ENCODE data around the gene PAK5. TPM values are rescaled to one million over a fixed set of nuclear protein-coding genes. Genes with fewer than 3 reads are reported as not detected.

The PAK5 gene
- total and polyA plus RNA-seq, 9 of the 15 experiments (the other 6 are each of a cell fraction or from before 2014, with no cell fraction given): not detected

GRCh38 chr20:9510911-9511310 is 328.0 kb downstream of the PAK5 start:
- no peaks in the 10 kb centered on the region for H3K36me3 ChIP-seq (ENCODE audit: control insufficient read depth, insufficient read depth, low read length)
- 0% methylated on average over 5 of the region's 5 CpGs for WGBS (ENCODE audit: insufficient coverage, low coverage, missing lambda C conversion rate)
- H4K20me1 ChIP-seq (replicated peaks; ENCODE audit: control insufficient read depth, insufficient read depth, low read length): no peaks in the 10 kb centered on the region
- no peaks in the 10 kb centered on the region for H3K4me1 ChIP-seq (replicated peaks in 1 of 2; ENCODE audit: control insufficient read depth in 2 of 2, insufficient read depth in 2 of 2, low read length in 2 of 2)
- POLR2A ChIA-PET: no interaction called here
- in situ Hi-C loops (cut with MboI): no loop called here
- TF ChIP-seq LEF1 (IDR thresholded peaks at IDR 0.05): no peak
- no peak for TF ChIP-seq RERE (CRISPR knock-in tag; IDR thresholded peaks at IDR 0.05; ENCODE audit: borderline replicate concordance)
- no peak for TF ChIP-seq MEF2D (tag; conservative IDR thresholded peaks at IDR 0.05; ENCODE audit: low read depth)
- no peak for ATAC-seq
- peaks cover 0 to 18% of the 10 kb centered on the region in 2 experiments; a peak in 2 of 5 replicates for H3K27me3 ChIP-seq (ENCODE audit: control insufficient read depth in 2 of 2, insufficient read depth in 2 of 2, low read length in 2 of 2)
- H3K9ac ChIP-seq (ENCODE audit: insufficient read depth in 1 of 2, low read depth in 2 of 2, low read length in 2 of 2): no peak overlapping the region
- no peak overlapping the region for H3K4me2 ChIP-seq (ENCODE audit: insufficient read depth, low read length)
- BruUV-seq (replicated peaks): no TSS peak
- H3K79me2 ChIP-seq (ENCODE audit: control insufficient read depth, insufficient read depth, low read length): no peaks in the 10 kb centered on the region
- no peak for DNase-seq (ENCODE audit: extremely low read depth in 1 of 4, low spot score in 3 of 4)
- H2AFZ ChIP-seq (ENCODE audit: low read depth, low read length): no peak overlapping the region
- no peak overlapping the region for H3K4me3 ChIP-seq
- CTCF ChIA-PET (ENCODE audit: low intra/inter-chr PET ratio): no interaction called here
- no peaks in the 10 kb centered on the region for H3K9me1 ChIP-seq (ENCODE audit: control insufficient read depth, insufficient read depth, low read length)
- intact Hi-C loops (cut with micrococcal nuclease): no loop called here
- FAIRE-seq: no peak
- H3K27ac ChIP-seq (ENCODE audit: extremely low read depth, low read depth, low read length): no peak overlapping the region
- H3K9me3 ChIP-seq (replicated peaks; ENCODE audit: control insufficient read depth, insufficient read depth, low read depth, low read length): no peaks in the 10 kb centered on the region
